ENCODE data around the gene PCYT1A. TPM values are rescaled to one million over a fixed set of nuclear protein-coding genes. Genes with fewer than 3 reads are reported as not detected.

Gene PCYT1A
- total and polyA plus RNA-seq, 2 of the 13 experiments (the other 11 are each of a cell fraction or from before 2014, with no cell fraction given), result 26.4 to 45.3 TPM

- TF ChIP-seq ZNF460 (CRISPR knock-in tag; IDR thresholded peaks at IDR 0.05; ENCODE audit: borderline replicate concordance) (peak; percentile 34; the same call in 1 of the 2 replicates), ZMYM2 (CRISPR knock-in tag; IDR thresholded peaks at IDR 0.05) (peak; percentile 62), SKIL (CRISPR knock-in tag; IDR thresholded peaks at IDR 0.05; ENCODE audit: borderline replicate concordance) (peak; percentile 93), SOX13 (IDR thresholded peaks at IDR 0.05) (peak; percentile 66; the same call in 1 of the 2 replicates), SOX13 (CRISPR knock-in tag; conservative IDR thresholded peaks at IDR 0.05 in 1 of 2, IDR thresholded peaks at IDR 0.05 in 1 of 2) (peak in 1 of 2 experiments; percentile 84; a peak in 2 of 4 replicates), ZNF639 (CRISPR knock-in tag; conservative IDR thresholded peaks at IDR 0.05) (0 out of 2 replicates have a peak, but pooled peaks have one; percentile 31), RCOR2 (CRISPR knock-in tag; IDR thresholded peaks at IDR 0.05) (peak; percentile 83), DRAP1 (CRISPR knock-in tag; IDR thresholded peaks at IDR 0.05) (peak; percentile 74), NFIB (CRISPR knock-in tag; IDR thresholded peaks at IDR 0.05; ENCODE audit: borderline replicate concordance) (no peak), ZBTB8A (CRISPR knock-in tag; IDR thresholded peaks at IDR 0.05; ENCODE audit: borderline replicate concordance, low read depth) (no peak), ZBTB49 (CRISPR knock-in tag; IDR thresholded peaks at IDR 0.05; ENCODE audit: borderline replicate concordance) (no peak), REPIN1 (CRISPR knock-in tag; IDR thresholded peaks at IDR 0.05; ENCODE audit: borderline replicate concordance, low read depth) (peak; percentile 74), NR2F2 (IDR thresholded peaks at IDR 0.05; ENCODE audit: borderline replicate concordance, low read depth) (peak; percentile 91), MEF2D (CRISPR knock-in tag; IDR thresholded peaks at IDR 0.05) (peak; percentile 95), ZNF275 (CRISPR knock-in tag; IDR thresholded peaks at IDR 0.05; ENCODE audit: borderline replicate concordance) (peak; percentile 29; the same call in 1 of the 2 replicates), ZNF337 (CRISPR knock-in tag; IDR thresholded peaks at IDR 0.05; ENCODE audit: borderline replicate concordance, low read depth) (no peak), GMEB1 (CRISPR knock-in tag; IDR thresholded peaks at IDR 0.05; ENCODE audit: borderline replicate concordance) (peak; percentile 49; the same call in 1 of the 2 replicates), RARA (CRISPR knock-in tag; IDR thresholded peaks at IDR 0.05) (peak; percentile 96)
Measured at GRCh38 chr3:196214783-196215441, 72.6 kb downstream of the PCYT1A start (continued).
